Type B pancreatic cell (in vitro differentiated cells): ENCODE results near the gene SND1. TPM values are rescaled to one million over a fixed set of nuclear protein-coding genes. Genes with fewer than 3 reads are reported as not detected.

Experiments used
- DNase-seq: peaks from one replicate; pipeline ENCODE4 v3.0.0; 2021; ENCODE audit warnings: mixed read lengths; ENCODE audit not compliant: unreplicated experiment; ENCODE audit errors: extremely low spot score
- H3K27ac Mint-ChIP-seq: 2 replicates; pipeline ENCODE4 v1.8.0; 2021; ENCODE audit warnings: mild to moderate bottlenecking, mixed read lengths
- H3K27me3 Mint-ChIP-seq: 2 replicates; pipeline ENCODE4 v1.8.0; 2021; ENCODE audit warnings: mixed read lengths
- H3K36me3 Mint-ChIP-seq: 2 replicates; pipeline ENCODE4 v1.8.0; 2021; ENCODE audit warnings: mixed read lengths
- H3K4me1 Mint-ChIP-seq: one replicate; pipeline ENCODE4 v1.8.0; 2021; ENCODE audit warnings: mixed read lengths; ENCODE audit not compliant: unreplicated experiment
- H3K4me3 Mint-ChIP-seq: 2 replicates; pipeline ENCODE4 v1.8.0; 2021; ENCODE audit warnings: mild to moderate bottlenecking, mixed read lengths
- H3K9me3 Mint-ChIP-seq: 2 replicates; pipeline ENCODE4 v1.8.0; 2021; ENCODE audit warnings: mixed read lengths
- total RNA-seq: library from RNA; stranded (reverse); gene quantifications from 2 replicates; pipeline ENCODE4 v1.2.1, GENCODE V29; 2021; ENCODE audit warnings: low replicate concordance
- TF ChIP-seq, protein P1 (sequence below): fragments of 200-600 bp; sonication (generic); conservative IDR thresholded peaks from 2 replicates; pipeline ENCODE4 v1.5.0; 2021; ENCODE audit warnings: antibody characterized with exemption, mild to moderate bottlenecking

The SND1 gene
- total RNA-seq, 1 donor from 2014 or later: 199 TPM

DNA sequence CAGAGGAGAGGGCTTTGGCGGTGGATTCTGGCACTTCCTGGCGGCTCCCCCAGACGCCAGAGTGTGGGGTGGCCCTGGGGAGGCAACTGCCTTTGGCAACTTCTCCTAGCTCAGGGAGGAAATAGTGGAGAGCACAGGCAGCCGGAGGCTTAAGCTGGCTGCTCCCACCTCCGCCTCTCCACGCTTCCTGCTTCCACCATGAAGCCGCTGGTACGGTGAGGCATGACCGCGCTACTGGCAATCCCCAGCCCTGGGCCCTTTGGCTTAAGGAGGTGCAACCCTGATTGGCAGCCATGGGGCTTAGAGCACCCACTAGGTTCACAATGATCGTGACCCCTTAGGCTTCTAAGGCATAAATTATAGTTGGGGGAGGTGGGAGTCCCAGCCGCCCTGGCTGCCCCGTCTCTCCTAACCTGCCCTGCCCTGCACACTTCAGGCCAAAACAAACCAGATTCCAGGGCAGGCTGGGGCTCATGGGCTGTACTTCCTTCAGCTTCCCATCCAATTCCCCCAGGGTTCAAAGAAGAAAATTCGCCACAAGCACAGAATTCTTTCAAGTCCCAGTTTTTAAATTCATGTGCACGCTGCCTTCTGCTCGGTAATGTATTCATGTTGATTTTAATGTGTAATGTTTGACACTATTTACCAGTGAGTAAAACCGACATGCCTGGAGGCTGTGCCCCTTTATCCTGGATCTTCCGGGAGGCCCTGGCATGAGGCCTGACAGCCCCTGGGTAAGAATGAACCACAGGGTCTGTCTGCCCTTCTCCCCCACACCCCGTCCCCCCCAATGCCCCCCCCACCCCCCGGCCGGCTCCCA, 469.9 kb downstream of the SND1 start:
- TF ChIP-seq, protein P1, sequence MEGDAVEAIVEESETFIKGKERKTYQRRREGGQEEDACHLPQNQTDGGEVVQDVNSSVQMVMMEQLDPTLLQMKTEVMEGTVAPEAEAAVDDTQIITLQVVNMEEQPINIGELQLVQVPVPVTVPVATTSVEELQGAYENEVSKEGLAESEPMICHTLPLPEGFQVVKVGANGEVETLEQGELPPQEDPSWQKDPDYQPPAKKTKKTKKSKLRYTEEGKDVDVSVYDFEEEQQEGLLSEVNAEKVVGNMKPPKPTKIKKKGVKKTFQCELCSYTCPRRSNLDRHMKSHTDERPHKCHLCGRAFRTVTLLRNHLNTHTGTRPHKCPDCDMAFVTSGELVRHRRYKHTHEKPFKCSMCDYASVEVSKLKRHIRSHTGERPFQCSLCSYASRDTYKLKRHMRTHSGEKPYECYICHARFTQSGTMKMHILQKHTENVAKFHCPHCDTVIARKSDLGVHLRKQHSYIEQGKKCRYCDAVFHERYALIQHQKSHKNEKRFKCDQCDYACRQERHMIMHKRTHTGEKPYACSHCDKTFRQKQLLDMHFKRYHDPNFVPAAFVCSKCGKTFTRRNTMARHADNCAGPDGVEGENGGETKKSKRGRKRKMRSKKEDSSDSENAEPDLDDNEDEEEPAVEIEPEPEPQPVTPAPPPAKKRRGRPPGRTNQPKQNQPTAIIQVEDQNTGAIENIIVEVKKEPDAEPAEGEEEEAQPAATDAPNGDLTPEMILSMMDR: no peak
- H3K4me1 Mint-ChIP-seq: peaks cover 12% of the 10 kb centered on the region
- H3K27ac Mint-ChIP-seq: no peak overlapping the region
- H3K4me3 Mint-ChIP-seq: no peak overlapping the region
- H3K27me3 Mint-ChIP-seq: peaks cover 19% of the 10 kb centered on the region
- no peaks in the 10 kb centered on the region for H3K9me3 Mint-ChIP-seq
- H3K36me3 Mint-ChIP-seq: no peaks in the 10 kb centered on the region
- no peak for DNase-seq

DNA sequence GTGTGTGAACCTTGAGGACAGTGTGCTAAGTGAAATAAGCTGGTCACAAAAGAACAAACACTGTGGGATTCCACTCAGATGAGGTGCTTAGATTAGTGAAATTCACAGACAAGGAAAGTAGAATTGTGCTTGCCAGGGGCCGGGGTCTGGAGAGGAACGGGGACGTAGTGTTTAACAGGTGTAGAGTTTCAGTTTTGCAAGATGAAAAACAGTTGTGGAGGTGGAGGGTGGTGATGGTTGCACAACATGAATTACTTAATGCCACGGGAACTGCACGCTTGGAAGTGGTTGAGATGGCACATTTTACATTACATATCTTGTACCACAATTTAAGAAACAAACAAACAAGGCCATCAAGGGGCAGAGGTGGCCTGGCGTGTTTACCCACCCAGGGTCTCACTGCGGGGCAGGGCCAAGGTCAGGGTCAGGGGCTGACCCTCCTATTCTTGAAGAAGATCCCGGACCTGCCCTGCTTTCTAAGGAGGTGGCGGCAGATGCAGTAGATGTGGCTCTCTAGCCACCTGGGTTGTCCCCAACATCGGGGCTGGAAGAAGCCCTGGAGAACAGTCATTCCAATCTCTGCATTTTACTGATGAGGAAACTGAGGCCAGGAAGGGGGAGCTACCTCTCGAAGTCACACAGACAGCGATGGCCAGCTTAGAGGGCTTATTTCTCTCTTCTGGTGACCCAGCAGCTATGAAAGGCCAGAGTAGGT, 470.7 kb downstream of the SND1 start:
- Mint-ChIP-seq H3K9me3 (no peaks in the 10 kb centered on the region), H3K4me1 (peaks cover 12% of the 10 kb centered on the region), H3K27me3 (peaks cover 15% of the 10 kb centered on the region), H3K4me3 (no peak overlapping the region), H3K27ac (no peak overlapping the region), H3K36me3 (no peaks in the 10 kb centered on the region)
- TF ChIP-seq, protein P1: no peak
- no peak for DNase-seq

DNA sequence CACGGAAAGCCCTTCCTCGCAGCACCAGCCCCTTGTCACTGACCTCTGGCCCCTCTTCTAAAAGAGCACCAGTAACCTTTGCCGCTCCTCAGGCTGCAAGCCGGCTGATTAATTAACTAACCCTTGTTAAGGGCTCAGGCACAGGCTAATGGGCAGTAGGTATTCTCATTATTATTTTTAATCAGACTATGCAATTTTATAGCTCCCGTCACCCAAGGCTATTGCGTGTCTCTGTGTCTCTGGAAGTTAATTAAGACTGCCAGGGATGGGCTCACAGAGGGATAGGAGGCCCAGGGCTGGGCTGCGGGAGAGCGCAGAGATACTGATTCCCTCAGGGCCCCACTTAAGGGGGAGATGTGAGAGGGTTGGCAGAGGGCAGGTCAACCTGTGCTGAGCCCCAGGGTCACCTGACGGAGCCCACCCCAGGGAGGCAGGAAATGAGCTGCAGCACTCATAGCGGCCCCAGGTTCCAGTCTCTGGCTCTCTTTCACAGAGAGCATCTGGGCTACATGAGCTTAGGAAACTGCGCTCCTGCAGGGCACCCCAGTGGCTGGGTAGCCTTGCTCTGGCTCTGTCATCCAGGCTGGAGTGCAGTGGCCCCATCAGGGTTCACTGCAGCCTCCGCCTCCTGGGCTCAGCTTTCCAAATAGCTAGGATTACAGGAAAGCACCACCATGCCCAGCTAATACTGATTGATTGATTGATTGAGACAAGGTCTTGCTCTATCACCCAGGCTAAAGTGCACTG, 471.5 kb downstream of the SND1 start:
- Mint-ChIP-seq H3K4me1 (peaks cover 12% of the 10 kb centered on the region), H3K36me3 (no peaks in the 10 kb centered on the region), H3K27ac (no peak overlapping the region), H3K4me3 (no peak overlapping the region), H3K27me3 (peaks cover 14% of the 10 kb centered on the region), H3K9me3 (no peaks in the 10 kb centered on the region)
- DNase-seq: no peak
- TF ChIP-seq, protein P1: no peak

DNA sequence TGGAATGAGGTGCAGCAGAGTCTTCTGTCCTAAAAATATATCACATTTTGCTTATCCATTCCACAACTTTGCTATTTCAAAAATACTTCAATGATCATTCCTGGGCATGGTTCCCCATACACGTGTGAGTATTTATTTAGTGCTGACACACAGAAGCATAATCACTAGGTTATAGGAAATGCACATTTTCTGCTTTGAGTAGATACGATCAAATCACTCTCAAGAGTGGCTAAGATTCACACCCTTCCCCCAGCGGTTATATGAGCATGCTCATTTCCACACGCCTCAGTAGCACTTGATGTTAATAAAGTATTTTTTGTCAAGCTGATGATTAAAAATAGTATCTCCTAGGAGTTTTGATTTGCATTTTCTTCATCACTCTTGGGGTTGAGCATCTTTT, 472.8 kb downstream of the SND1 start:
- H3K4me1 Mint-ChIP-seq: peaks cover 12% of the 10 kb centered on the region
- no peak overlapping the region for H3K4me3 Mint-ChIP-seq

DNA sequence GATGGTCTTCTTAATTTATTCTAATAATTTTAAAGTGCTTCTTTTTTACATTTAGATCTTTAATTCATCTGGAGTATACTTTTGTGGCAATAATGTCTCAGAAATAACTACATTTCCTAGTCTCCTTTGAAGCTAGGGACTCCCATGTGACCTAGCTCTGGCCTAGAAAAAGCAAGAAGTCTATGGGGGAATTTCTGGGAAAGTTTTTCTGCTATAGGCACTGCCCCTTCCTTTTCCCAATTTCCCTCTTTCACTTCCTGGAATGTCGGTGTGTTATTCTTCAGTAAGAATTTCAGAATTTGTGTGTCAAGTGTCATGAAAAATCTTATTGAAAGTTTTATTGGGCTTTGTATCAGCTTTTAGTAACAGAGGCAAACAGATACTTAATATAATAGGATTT, 473.8 kb downstream of the SND1 start:
- Mint-ChIP-seq H3K9me3 (no peaks in the 10 kb centered on the region), H3K27me3 (peaks cover 11% of the 10 kb centered on the region), H3K36me3 (no peaks in the 10 kb centered on the region), H3K4me3 (no peak overlapping the region), H3K4me1 (peaks cover 12% of the 10 kb centered on the region), H3K27ac (no peak overlapping the region)
- DNase-seq: no peak
- TF ChIP-seq, protein P1: no peak

More for the DNA sequence above, 472.8 kb downstream of the SND1 start:
- no peak for DNase-seq
- Mint-ChIP-seq H3K9me3 (no peaks in the 10 kb centered on the region), H3K36me3 (no peaks in the 10 kb centered on the region), H3K27ac (no peak overlapping the region), H3K27me3 (peaks cover 14% of the 10 kb centered on the region)
- TF ChIP-seq, protein P1: no peak
